Lower leg skin (tissue), 4 donors: Measurements from ENCODE around the gene CD164L2. TPM values are rescaled to one million over a fixed set of nuclear protein-coding genes. Genes with fewer than 3 reads are reported as not detected.

Experiments used
- DNase-seq, 2 donors: peaks; one replicate each; pipeline ENCODE4 v3.0.0-alpha.2; 2019; ENCODE audit warnings: low spot score in 2 of 2
- H3K4me3 ChIP-seq: fragments of 200-600 bp; sonication (generic); 2 replicates; pipeline ENCODE4 v1.5.1; 2017; ENCODE audit warnings: mild to moderate bottlenecking, low read depth; ENCODE audit not compliant: poor library complexity, severe bottlenecking
- POLR2A ChIP-seq, 2 donors: fragments of 450-650 bp; IDR thresholded peaks; one replicate each; pipeline ENCODE4 v1.6.1; 2016 to 2017; ENCODE audit warnings: antibody characterized with exemption in 2 of 2, mild to moderate bottlenecking in 1 of 2, moderate library complexity in 1 of 2
- WGBS, 2 donors: methylation state at CpG; one replicate each; pipeline ENCODE4 v1.1.5; 2018; 5-methylcytosine and 5-hydroxymethylcytosine counted together
- intact Hi-C: fragments of 100-400 bp; cut with DNase I; formaldehyde crosslinking; loops from one replicate; pipeline ENCODE4 v1.15.0; 2023; ENCODE audit warnings: low total_unique reads
- total RNA-seq, 4 donors: library from RNA; depleted of rRNA; stranded (reverse); fragments of >200 nt; gene quantifications; one replicate each; pipeline ENCODE4 v1.1.0, GENCODE V29; 2016
- TF ChIP-seq, protein P1 (sequence below), 3 donors: fragments of 450-650 bp; IDR thresholded peaks; one replicate each; pipeline ENCODE4 v1.5.1; 2016; ENCODE audit warnings: antibody characterized with exemption in 3 of 3, mild to moderate bottlenecking in 3 of 3, moderate library complexity in 2 of 3

Gene CD164L2
- total RNA-seq, 4 donors from 2014 or later: 4.3 to 12.0 (median 10.0) TPM

DNA sequence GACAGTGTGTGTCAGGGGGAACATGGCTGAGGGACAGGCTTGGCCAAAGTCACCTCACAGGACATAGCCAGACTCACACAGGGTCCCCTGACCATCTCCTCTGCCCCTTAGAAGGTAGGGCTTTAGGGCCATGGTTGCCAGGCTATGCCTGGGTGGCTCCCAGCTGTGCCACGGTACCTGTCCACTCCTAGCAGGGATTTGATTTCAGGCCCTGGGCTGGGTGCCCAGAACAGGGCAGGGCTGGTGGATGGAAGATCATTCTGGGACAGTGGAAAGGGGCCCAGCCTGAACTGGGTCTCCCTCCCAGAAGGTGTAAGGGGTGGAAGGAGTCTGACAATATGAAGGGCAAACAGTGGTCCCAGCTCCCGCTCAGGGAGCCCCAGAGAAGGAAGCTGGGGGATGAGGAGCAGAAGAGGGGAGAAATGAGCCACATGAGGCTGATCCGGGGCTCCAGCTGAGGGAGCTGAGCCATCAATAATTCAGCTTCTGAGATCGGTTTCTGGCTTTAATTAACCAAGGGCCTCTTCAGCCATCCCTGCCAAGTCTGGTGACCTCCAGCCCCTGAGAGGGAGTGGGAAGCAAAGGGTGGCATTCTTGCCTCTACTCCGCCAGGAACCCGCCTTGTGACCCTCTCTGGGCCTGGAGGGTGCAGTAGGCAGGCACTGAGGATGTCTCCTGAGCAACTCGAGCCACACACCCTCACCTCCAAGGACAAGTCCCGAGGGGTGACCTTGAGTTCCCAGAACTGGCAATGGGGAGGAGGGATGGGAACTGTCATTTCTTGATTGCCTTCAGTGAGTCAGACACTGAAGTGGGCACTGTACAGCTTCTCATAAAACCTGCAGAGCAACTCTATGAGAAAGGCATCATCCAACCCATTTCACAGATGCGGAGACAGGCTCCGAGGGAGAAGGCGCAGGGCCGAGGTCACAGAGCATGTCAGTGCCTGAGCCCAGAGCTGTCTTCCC, 2.1 kb downstream of the CD164L2 start:
- DNase-seq: no peak
- H3K4me3 ChIP-seq: no peak overlapping the region
- intact Hi-C loops: loop anchor here (10.0 kb wide), 1 partner anchor 46 kb away; no protein-coding TSS in a partner anchor
- 53 to 57% methylated on average over 12 of the region's 12 CpGs for WGBS, 2 donors
- TF ChIP-seq, protein P1, sequence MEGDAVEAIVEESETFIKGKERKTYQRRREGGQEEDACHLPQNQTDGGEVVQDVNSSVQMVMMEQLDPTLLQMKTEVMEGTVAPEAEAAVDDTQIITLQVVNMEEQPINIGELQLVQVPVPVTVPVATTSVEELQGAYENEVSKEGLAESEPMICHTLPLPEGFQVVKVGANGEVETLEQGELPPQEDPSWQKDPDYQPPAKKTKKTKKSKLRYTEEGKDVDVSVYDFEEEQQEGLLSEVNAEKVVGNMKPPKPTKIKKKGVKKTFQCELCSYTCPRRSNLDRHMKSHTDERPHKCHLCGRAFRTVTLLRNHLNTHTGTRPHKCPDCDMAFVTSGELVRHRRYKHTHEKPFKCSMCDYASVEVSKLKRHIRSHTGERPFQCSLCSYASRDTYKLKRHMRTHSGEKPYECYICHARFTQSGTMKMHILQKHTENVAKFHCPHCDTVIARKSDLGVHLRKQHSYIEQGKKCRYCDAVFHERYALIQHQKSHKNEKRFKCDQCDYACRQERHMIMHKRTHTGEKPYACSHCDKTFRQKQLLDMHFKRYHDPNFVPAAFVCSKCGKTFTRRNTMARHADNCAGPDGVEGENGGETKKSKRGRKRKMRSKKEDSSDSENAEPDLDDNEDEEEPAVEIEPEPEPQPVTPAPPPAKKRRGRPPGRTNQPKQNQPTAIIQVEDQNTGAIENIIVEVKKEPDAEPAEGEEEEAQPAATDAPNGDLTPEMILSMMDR (IDR thresholded peaks at IDR 0.05): no peak
- TF ChIP-seq POLR2A (IDR thresholded peaks at IDR 0.05): no peak

DNA sequence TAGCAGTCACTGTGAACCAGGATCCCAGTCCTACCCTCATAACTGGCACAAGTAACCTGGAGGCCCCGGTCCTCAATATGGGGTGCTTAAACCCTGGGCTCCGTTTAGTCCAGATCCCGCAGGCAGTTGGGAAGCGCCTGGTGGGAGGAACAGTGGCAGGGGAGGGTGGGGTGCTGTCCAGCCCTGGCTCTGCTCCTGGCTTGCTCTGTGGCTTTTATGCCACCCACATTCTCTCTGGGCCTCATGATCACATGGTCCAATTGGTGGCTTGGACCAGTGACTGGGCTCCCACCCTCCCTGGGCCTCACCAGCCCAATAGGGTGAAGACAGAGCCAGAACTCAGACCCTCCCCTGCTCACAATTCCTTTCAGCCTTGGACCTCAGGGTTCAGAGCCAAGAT, 2.9 kb downstream of the CD164L2 start:
- H3K4me3 ChIP-seq: no peak overlapping the region
- no peak for TF ChIP-seq POLR2A (IDR thresholded peaks at IDR 0.05)
- TF ChIP-seq, protein P1 (IDR thresholded peaks at IDR 0.05): no peak
- intact Hi-C loops: loop anchor here (10.0 kb wide), 1 partner anchor 45 kb away; no protein-coding TSS in a partner anchor
- DNase-seq: no peak
- WGBS, 2 donors: 83% methylated on average over 1 of the region's 4 CpGs; no CpG with 5 or more reads in 1 of the 2 donors

DNA sequence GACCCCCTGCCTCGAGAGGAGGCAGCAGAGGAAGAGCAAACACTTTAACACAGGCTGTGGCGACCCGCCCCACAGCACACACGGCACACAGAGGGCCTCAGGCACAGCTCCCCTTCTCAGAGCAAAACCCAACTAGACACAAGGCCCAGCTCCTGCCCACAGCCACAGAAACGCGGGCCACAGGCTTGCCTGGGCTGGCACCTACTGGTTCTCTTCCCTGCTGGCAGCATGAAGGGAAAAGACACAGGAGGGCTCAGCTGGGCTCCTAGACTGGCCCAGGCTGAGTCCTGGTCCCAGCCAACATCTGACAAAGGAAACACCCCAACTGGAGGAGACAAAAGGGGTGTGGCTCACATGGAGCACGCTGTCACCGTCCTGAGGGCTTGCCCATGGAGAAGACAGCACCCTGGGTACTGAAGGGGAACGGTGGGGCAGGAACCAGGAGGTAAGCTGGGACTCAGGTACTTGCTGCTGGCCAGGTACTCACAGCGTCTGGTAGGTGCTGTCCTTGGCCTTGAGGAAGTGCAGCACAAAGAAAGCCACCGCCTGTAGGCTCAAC, 3.5 kb downstream of the CD164L2 start:
- TF ChIP-seq POLR2A (IDR thresholded peaks at IDR 0.05): no peak
- TF ChIP-seq, protein P1 (IDR thresholded peaks at IDR 0.05): no peak
- no peak for DNase-seq
- intact Hi-C loops: loop anchor here (10.0 kb wide), 1 partner anchor 45 kb away; no protein-coding TSS in a partner anchor
- WGBS, 2 donors: 54 to 65% methylated on average over 9 to 11 of the region's 11 CpGs
- no peak overlapping the region for H3K4me3 ChIP-seq

DNA sequence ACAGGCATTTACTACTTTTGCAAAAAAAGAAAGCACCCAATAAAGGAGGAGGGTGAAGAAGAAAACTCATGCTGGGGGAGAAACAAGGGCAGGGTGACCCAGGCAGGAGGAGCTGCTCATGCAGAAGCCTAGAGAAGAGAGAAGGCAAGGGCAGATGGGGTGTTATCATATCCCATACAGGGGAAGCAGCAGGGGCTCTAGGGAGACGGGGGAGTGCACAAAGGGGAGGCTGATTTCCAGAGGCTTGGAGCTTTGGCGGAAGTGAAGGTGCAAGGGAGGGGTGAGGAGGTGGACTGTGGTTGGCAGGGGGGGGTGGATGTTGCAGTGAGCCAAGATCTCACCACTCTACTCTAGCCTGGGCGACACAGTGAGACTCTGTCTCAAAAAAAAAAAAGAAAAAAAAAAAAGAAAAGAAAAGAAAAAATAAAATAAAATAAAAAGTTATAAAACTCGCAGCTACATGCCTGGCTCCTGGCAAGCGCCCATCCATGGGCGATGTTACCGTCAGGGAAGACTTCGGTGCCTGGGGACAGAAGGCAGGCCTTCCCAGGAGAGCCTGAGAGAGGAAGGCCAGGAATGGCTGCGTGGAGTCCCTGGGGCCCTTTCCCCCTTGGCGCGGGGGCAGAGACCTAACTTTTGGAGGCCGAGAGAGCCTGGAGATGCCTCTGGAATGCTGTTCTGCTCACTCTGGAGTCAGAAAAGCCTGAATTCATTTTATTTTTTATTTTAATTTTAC, 5.2 kb downstream of the CD164L2 start:
- H3K4me3 ChIP-seq: no peak overlapping the region
- 55 to 64% methylated on average over 11 to 12 of the region's 12 CpGs for WGBS, 2 donors
- no peak for TF ChIP-seq POLR2A (IDR thresholded peaks at IDR 0.05)
- TF ChIP-seq, protein P1 (IDR thresholded peaks at IDR 0.05): no peak
- intact Hi-C loops: no loop called here
- no peak for DNase-seq

DNA sequence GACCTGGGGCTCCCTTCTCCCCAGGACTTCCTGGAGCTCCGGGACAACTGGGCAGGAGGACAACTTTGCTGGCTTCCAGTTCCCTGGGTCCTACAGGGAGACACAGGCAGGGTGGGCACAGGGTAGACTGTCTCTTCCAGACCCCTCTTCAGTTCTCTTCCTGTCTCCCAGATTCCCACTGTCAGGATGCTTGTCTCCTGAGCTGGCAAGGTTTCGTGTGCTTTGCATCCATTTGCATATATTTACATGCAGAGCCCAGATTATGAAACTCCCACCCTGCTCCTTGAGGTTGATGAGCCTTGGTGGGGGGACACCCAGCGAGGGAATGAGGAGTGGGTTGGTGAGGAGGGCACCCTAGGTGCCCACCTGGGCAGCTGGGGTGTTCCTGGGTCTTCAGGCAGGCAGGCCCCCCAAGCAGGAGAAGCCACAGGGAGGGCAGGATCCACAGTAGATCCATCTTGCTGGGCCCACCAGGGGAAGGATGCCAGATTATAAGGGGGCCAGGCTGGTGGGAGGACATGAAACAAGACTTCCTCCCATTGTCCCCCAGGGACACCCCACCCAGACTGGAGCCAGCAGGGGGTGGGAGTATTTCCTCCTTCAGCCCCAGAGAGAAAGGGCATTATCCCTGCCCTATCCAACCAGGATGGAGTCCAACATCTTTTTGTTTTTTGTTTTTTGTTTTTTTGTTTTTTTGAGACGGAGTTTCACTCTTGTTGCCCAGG, 8.6 kb downstream of the CD164L2 start, which contains the start of gene FCN3:
Gene FCN3, minus strand, starts transcription at position 463 of the 725 bp plus-strand sequence. Its CDS starts 6 bp downstream, at position 457.
- 78 to 82% methylated on average over 4 of the region's 4 CpGs for WGBS, 2 donors
- TF ChIP-seq, protein P1 (IDR thresholded peaks at IDR 0.05): no peak
- TF ChIP-seq POLR2A (IDR thresholded peaks at IDR 0.05): no peak
- intact Hi-C loops: no loop called here
- no peak within 1 kb of the TSS for H3K4me3 ChIP-seq
- DNase-seq: no peak
